GM23248 (cell line): ENCODE data around the gene HEPHL1. TPM values are rescaled to one million over a fixed set of nuclear protein-coding genes. Genes with fewer than 3 reads are reported as not detected.

ENCODE experiments used
- DNase-seq: peaks from one replicate; pipeline ENCODE4 v3.0.0-alpha.2; 2015
- H2AFZ ChIP-seq: fragments of 200-600 bp; sonication (generic); 2 replicates; pipeline ENCODE4 v1.6.1; 2016; ENCODE audit warnings: antibody characterized with exemption
- H3F3A ChIP-seq: fragments of 200-600 bp; sonication (generic); 2 replicates; pipeline ENCODE4 v1.6.1; 2016; ENCODE audit warnings: mild to moderate bottlenecking, antibody characterized with exemption, mixed run types; ENCODE audit not compliant: insufficient read depth
- H3K27ac ChIP-seq: fragments of 200-600 bp; sonication (generic); 2 replicates; pipeline ENCODE4 v1.5.1; 2016; ENCODE audit warnings: mild to moderate bottlenecking
- H3K27me3 ChIP-seq: fragments of 200-600 bp; sonication (generic); replicated peaks from 2 replicates; pipeline ENCODE4 v1.6.1; 2016; ENCODE audit warnings: mild to moderate bottlenecking; ENCODE audit not compliant: insufficient read depth
- H3K36me3 ChIP-seq: fragments of 200-600 bp; sonication (generic); 2 replicates; pipeline ENCODE4 v1.6.1; 2016; ENCODE audit warnings: low read depth, mild to moderate bottlenecking
- H3K4me1 ChIP-seq: fragments of 200-600 bp; sonication (generic); 2 replicates; pipeline ENCODE4 v1.6.1; 2016; ENCODE audit warnings: mild to moderate bottlenecking; ENCODE audit not compliant: insufficient read depth
- H3K4me2 ChIP-seq: fragments of 200-600 bp; sonication (generic); one replicate; pipeline ENCODE4 v1.6.1; 2016; ENCODE audit warnings: mild to moderate bottlenecking; ENCODE audit not compliant: unreplicated experiment
- H3K4me3 ChIP-seq: fragments of 200-600 bp; sonication (generic); 2 replicates; pipeline ENCODE4 v1.5.1; 2016; ENCODE audit warnings: mild to moderate bottlenecking
- H3K79me2 ChIP-seq: fragments of 200-600 bp; sonication (generic); 2 replicates; pipeline ENCODE4 v1.6.1; 2016; ENCODE audit warnings: mild to moderate bottlenecking; ENCODE audit not compliant: insufficient read depth
- H3K9ac ChIP-seq: fragments of 200-600 bp; sonication (generic); 2 replicates; pipeline ENCODE4 v1.6.1; 2016; ENCODE audit warnings: mild to moderate bottlenecking
- H3K9me2 ChIP-seq: fragments of 200-600 bp; sonication (generic); 2 replicates; pipeline ENCODE4 v1.6.1; 2016; ENCODE audit warnings: mixed run types, mild to moderate bottlenecking, moderate library complexity; ENCODE audit not compliant: insufficient read depth
- H3K9me3 ChIP-seq: fragments of 200-600 bp; sonication (generic); one replicate; pipeline ENCODE4 v1.6.1; 2017; ENCODE audit warnings: low read depth
- H4K20me1 ChIP-seq: fragments of 200-600 bp; sonication (generic); 2 replicates; pipeline ENCODE4 v1.6.0; 2016; ENCODE audit not compliant: insufficient read depth
- EZH2 ChIP-seq: fragments of 200-600 bp; sonication (generic); IDR thresholded peaks from 2 replicates; pipeline ENCODE4 v1.6.1; 2018; ENCODE audit warnings: antibody characterized with exemption, mild to moderate bottlenecking; ENCODE audit not compliant: insufficient read depth, poor library complexity, severe bottlenecking
- EZH2phosphoT487 ChIP-seq: fragments of 200-600 bp; sonication (generic); IDR thresholded peaks from 2 replicates; pipeline ENCODE4 v1.6.1; 2018; ENCODE audit warnings: antibody characterized with exemption, moderate library complexity, mild to moderate bottlenecking, low read depth; ENCODE audit not compliant: insufficient read depth
- WGBS, 2 experiments: methylation state at CpG; one replicate each; pipeline ENCODE4 v1.1.6; 2015 to 2017; ENCODE audit warnings: low lambda C conversion rate in 2 of 2, low coverage in 1 of 2; ENCODE audit errors: missing lambda C conversion rate in 2 of 2; 5-methylcytosine and 5-hydroxymethylcytosine counted together
- in situ Hi-C: fragments of 300-500 bp; cut with MboI; formaldehyde crosslinking; loops from 2 replicates; pipeline ENCODE4 v1.15.0; 2020
- polyA plus RNA-seq: library from polyadenylated mRNA; unstranded; fragments of >200 nt; fragmentation: Nextera tagmentation; extraction: Ambion mirVana; gene quantifications from 2 replicates; pipeline ENCODE4 v1.2.1, GENCODE V29; 2016
- total RNA-seq: library from RNA; depleted of rRNA; stranded (reverse); fragments of >200 nt; shearing (Covaris generic); gene quantifications from 2 replicates; pipeline ENCODE4 v1.2.3, GENCODE V29; 2014

Gene HEPHL1
- total and polyA plus RNA-seq, 2 experiments from 2014 or later, result not detected

- Histone ChIP-seq H3K36me3 (no peaks in the 10 kb centered on the region), H3K27me3 (no peaks in the 10 kb centered on the region), H2AFZ (no peak overlapping the region), H4K20me1 (no peaks in the 10 kb centered on the region), H3K27ac (no peak overlapping the region), H3F3A (no peaks in the 10 kb centered on the region), H3K4me3 (no peak overlapping the region), H3K4me2 (no peak overlapping the region), H3K4me1 (no peaks in the 10 kb centered on the region), H3K9ac (no peak overlapping the region), H3K9me2 (no peaks in the 10 kb centered on the region), H3K9me3 (no peaks in the 10 kb centered on the region), H3K79me2 (no peaks in the 10 kb centered on the region)
- DNase-seq, result no peak
- WGBS, 2 experiments, result 51 to 54% methylated on average over 4 of the region's 4 CpGs
- TF ChIP-seq EZH2 (no peak), EZH2phosphoT487 (no peak)
- in situ Hi-C loops, result no loop called here
Observed at GRCh38 chr11:94018721-94019120, 2.4 kb upstream of the HEPHL1 start.

- Histone ChIP-seq H3K36me3 (no peaks in the 10 kb centered on the region), H3F3A (no peaks in the 10 kb centered on the region), H3K79me2 (no peaks in the 10 kb centered on the region), H3K4me1 (no peaks in the 10 kb centered on the region), H3K9me2 (no peaks in the 10 kb centered on the region), H3K27me3 (no peaks in the 10 kb centered on the region), H2AFZ (no peak overlapping the region), H3K4me2 (no peak overlapping the region), H3K9ac (no peak overlapping the region), H4K20me1 (no peaks in the 10 kb centered on the region), H3K9me3 (no peaks in the 10 kb centered on the region), H3K4me3 (no peak overlapping the region), H3K27ac (no peak overlapping the region)
- in situ Hi-C loops, result no loop called here
- no peak for DNase-seq
- 14 to 31% methylated on average over 2 of the region's 2 CpGs for WGBS, 2 experiments
- TF ChIP-seq EZH2phosphoT487 (no peak), EZH2 (no peak)
Observed at GRCh38 chr11:94023856-94024255, 2.7 kb downstream of the HEPHL1 start.

GRCh38 chr11:94024547-94024946 is 3.4 kb downstream of the HEPHL1 start:
- Histone ChIP-seq H3K79me2 (no peaks in the 10 kb centered on the region), H4K20me1 (no peaks in the 10 kb centered on the region), H2AFZ (no peak overlapping the region), H3K4me3 (no peak overlapping the region), H3K9ac (no peak overlapping the region), H3K4me1 (no peaks in the 10 kb centered on the region), H3K27me3 (no peaks in the 10 kb centered on the region), H3K27ac (no peak overlapping the region), H3K36me3 (no peaks in the 10 kb centered on the region), H3F3A (no peaks in the 10 kb centered on the region), H3K4me2 (no peak overlapping the region), H3K9me2 (no peaks in the 10 kb centered on the region), H3K9me3 (no peaks in the 10 kb centered on the region)
- no peak for DNase-seq
- 51 to 53% methylated on average over 2 of the region's 2 CpGs for WGBS, 2 experiments
- in situ Hi-C loops, result no loop called here
- TF ChIP-seq EZH2 (no peak), EZH2phosphoT487 (no peak)

GRCh38 chr11:94025690-94026394 is 4.7 kb downstream of the HEPHL1 start:
- in situ Hi-C loops, result no loop called here
- Histone ChIP-seq H3K79me2 (no peaks in the 10 kb centered on the region), H3F3A (no peaks in the 10 kb centered on the region), H3K9me2 (no peaks in the 10 kb centered on the region), H3K36me3 (no peaks in the 10 kb centered on the region), H3K4me1 (no peaks in the 10 kb centered on the region), H3K9ac (no peak overlapping the region), H4K20me1 (no peaks in the 10 kb centered on the region), H3K9me3 (no peaks in the 10 kb centered on the region), H3K4me2 (no peak overlapping the region), H2AFZ (no peak overlapping the region), H3K27ac (no peak overlapping the region), H3K4me3 (no peak overlapping the region), H3K27me3 (no peaks in the 10 kb centered on the region)
- no peak for DNase-seq
- no peak for TF ChIP-seq EZH2phosphoT487
- no peak for TF ChIP-seq EZH2
- 19 to 27% methylated on average over 2 of the region's 2 CpGs for WGBS, 2 experiments
